Measurements from ENCODE around the gene ABCA2.

DNA sequence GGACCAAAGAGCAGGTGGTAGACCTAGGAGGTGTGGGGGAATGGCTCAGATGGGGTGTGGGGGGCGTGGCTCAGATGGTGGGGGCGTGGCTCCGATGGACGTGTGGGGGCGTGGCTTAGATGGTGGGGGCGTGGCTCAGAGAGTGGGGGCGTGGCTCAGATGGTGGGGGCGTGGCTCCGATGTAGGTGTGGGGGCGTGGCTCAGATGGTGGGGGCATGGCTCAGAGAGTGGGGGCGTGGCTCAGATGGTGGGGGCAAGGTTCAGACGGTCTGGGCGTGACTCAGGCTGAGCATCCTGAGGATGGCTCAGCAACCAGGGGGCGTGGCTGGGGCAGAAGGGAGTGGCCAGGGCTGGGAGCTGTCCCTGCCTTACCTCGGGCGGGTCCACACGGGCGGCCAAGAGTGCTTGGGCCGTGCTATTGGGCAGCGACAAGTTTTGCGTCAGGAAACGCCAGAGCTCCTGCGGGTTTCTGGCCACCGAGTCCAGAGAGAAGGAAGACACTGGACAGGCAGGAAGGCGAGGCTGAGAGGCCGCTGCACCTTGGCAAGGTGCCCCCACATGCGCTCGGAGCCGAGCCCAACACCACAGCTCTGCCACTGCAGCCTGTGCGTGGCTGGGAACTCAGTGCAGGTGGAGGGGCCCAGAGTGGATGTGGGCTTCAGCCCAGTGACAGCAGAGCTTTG lies 5.9 kb downstream of the ABCA2 start:
- TF ChIP-seq POLR2AphosphoS5 (IDR thresholded peaks at IDR 0.05), result no peak
- TF ChIP-seq, protein P1, sequence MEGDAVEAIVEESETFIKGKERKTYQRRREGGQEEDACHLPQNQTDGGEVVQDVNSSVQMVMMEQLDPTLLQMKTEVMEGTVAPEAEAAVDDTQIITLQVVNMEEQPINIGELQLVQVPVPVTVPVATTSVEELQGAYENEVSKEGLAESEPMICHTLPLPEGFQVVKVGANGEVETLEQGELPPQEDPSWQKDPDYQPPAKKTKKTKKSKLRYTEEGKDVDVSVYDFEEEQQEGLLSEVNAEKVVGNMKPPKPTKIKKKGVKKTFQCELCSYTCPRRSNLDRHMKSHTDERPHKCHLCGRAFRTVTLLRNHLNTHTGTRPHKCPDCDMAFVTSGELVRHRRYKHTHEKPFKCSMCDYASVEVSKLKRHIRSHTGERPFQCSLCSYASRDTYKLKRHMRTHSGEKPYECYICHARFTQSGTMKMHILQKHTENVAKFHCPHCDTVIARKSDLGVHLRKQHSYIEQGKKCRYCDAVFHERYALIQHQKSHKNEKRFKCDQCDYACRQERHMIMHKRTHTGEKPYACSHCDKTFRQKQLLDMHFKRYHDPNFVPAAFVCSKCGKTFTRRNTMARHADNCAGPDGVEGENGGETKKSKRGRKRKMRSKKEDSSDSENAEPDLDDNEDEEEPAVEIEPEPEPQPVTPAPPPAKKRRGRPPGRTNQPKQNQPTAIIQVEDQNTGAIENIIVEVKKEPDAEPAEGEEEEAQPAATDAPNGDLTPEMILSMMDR (IDR thresholded peaks at IDR 0.05), result no peak
